Liver (tissue), 9 donors: Measurements from ENCODE around the gene TOP3A. TPM values are rescaled to one million over a fixed set of nuclear protein-coding genes. Genes with fewer than 3 reads are reported as not detected.

Experiments used
- DNase-seq: peaks from one replicate; pipeline ENCODE4 v3.0.0-alpha.2; 2017; ENCODE audit warnings: low spot score
- H3K27ac ChIP-seq, 2 donors: one replicate each; pipeline ENCODE4 v1.7.0; 2013; ENCODE audit warnings: inconsistent platforms in 2 of 2, low read length in 2 of 2, control low read depth in 1 of 2, low read depth in 1 of 2, mild to moderate bottlenecking in 1 of 2
- H3K27me3 ChIP-seq, 4 donors: one replicate each; pipeline versions ENCODE4 v1.6.1 to v1.7.0; 2013; ENCODE audit warnings: low read length in 3 of 4, inconsistent platforms in 1 of 4, mild to moderate bottlenecking in 1 of 4, moderate library complexity in 1 of 4; ENCODE audit not compliant: control insufficient read depth in 4 of 4, insufficient read depth in 4 of 4
- H3K36me3 ChIP-seq, 4 donors: one replicate each; pipeline versions ENCODE4 v1.6.1 to v1.7.0; 2013; ENCODE audit warnings: low read length in 3 of 4, mild to moderate bottlenecking in 3 of 4, low read depth in 1 of 4, moderate library complexity in 1 of 4; ENCODE audit not compliant: control insufficient read depth in 4 of 4, insufficient read depth in 3 of 4
- H3K4me1 ChIP-seq, 4 donors: one replicate each; pipeline versions ENCODE4 v1.6.1 to v1.7.0; 2013; ENCODE audit warnings: low read length in 3 of 4, mild to moderate bottlenecking in 3 of 4, moderate library complexity in 1 of 4; ENCODE audit not compliant: control insufficient read depth in 4 of 4, insufficient read depth in 4 of 4
- H3K4me3 ChIP-seq, 3 donors: one replicate each; pipeline versions ENCODE4 v1.6.1 to v1.7.0; 2013; ENCODE audit warnings: low read length in 3 of 3, control low read depth in 1 of 3, low read depth in 1 of 3, mild to moderate bottlenecking in 1 of 3
- H3K9ac ChIP-seq, 2 donors: one replicate each; pipeline ENCODE4 v1.7.0; 2013; ENCODE audit warnings: low read length in 2 of 2, mild to moderate bottlenecking in 2 of 2, moderate library complexity in 2 of 2, control low read depth in 1 of 2, low read depth in 1 of 2
- H3K9me3 ChIP-seq, 4 donors: one replicate each; pipeline versions ENCODE4 v1.6.1 to v1.7.0; 2013; ENCODE audit warnings: low read length in 3 of 4; ENCODE audit not compliant: control insufficient read depth in 4 of 4
- ATF3 ChIP-seq: IDR thresholded peaks from 2 replicates; pipeline ENCODE4 v1.6.1; 2016; ENCODE audit warnings: antibody characterized with exemption
- CTCF ChIP-seq: fragments of 150-350 bp; IDR thresholded peaks from 2 replicates; pipeline ENCODE4 v1.5.1; 2017; ENCODE audit warnings: improper control_type of control experiment, low read depth, low read length; ENCODE audit not compliant: missing input control
- EGR1 ChIP-seq, 2 donors: IDR thresholded peaks; 2 replicates each; pipeline ENCODE4 v1.6.1; 2016 to 2018; ENCODE audit warnings: antibody characterized with exemption in 2 of 2, low read depth in 2 of 2
- FOXA1 ChIP-seq: IDR thresholded peaks from 2 replicates; pipeline ENCODE4 v1.6.1; 2016; ENCODE audit warnings: antibody characterized with exemption
- GABPA ChIP-seq, 2 donors: IDR thresholded peaks in 1 of 2; conservative IDR thresholded peaks in 1 of 2; 2 replicates each; pipeline ENCODE4 v1.6.1; 2016; ENCODE audit warnings: antibody characterized with exemption in 2 of 2, mild to moderate bottlenecking in 1 of 2, moderate library complexity in 1 of 2
- HNF4A ChIP-seq, 2 donors: conservative IDR thresholded peaks; 2 replicates each; pipeline ENCODE4 v1.6.1; 2016; ENCODE audit warnings: antibody characterized with exemption in 2 of 2, mild to moderate bottlenecking in 2 of 2
- HNF4G ChIP-seq: IDR thresholded peaks from 2 replicates; pipeline ENCODE4 v1.6.1; 2016; ENCODE audit warnings: antibody characterized with exemption
- JUND ChIP-seq, 2 donors: IDR thresholded peaks; 2 replicates each; pipeline ENCODE4 v1.6.1; 2016; ENCODE audit warnings: antibody characterized with exemption in 2 of 2
- MAX ChIP-seq: IDR thresholded peaks from 2 replicates; pipeline ENCODE4 v1.6.1; 2016; ENCODE audit warnings: antibody characterized with exemption
- NR2F2 ChIP-seq: IDR thresholded peaks from 2 replicates; pipeline ENCODE4 v1.6.1; 2016; ENCODE audit warnings: antibody characterized with exemption
- RAD21 ChIP-seq, 2 donors: IDR thresholded peaks; 2 replicates each; pipeline ENCODE4 v1.6.1; 2016; ENCODE audit warnings: antibody characterized with exemption in 2 of 2, mild to moderate bottlenecking in 2 of 2
- REST ChIP-seq: IDR thresholded peaks from 2 replicates; pipeline ENCODE4 v1.6.1; 2016; ENCODE audit warnings: antibody characterized with exemption, mild to moderate bottlenecking
- RXRA ChIP-seq, 2 donors: IDR thresholded peaks; 2 replicates each; pipeline ENCODE4 v1.6.1; 2017 to 2018; ENCODE audit warnings: antibody characterized with exemption in 2 of 2, mild to moderate bottlenecking in 1 of 2
- SP1 ChIP-seq: IDR thresholded peaks from 2 replicates; pipeline ENCODE4 v1.6.1; 2018; ENCODE audit warnings: antibody characterized with exemption, mild to moderate bottlenecking
- TAF1 ChIP-seq: conservative IDR thresholded peaks from 2 replicates; pipeline ENCODE4 v1.6.1; 2016; ENCODE audit warnings: antibody characterized with exemption, mild to moderate bottlenecking
- YY1 ChIP-seq: IDR thresholded peaks from 2 replicates; pipeline ENCODE4 v1.6.1; 2016; ENCODE audit warnings: antibody characterized with exemption, mild to moderate bottlenecking
- ZBTB33 ChIP-seq: IDR thresholded peaks from 2 replicates; pipeline ENCODE4 v1.6.1; 2016; ENCODE audit warnings: antibody characterized with exemption
- WGBS: extraction: QIAGEN DNeasy Blood & Tissue Kit; methylation state at CpG from one replicate; pipeline ENCODE4 v1.1.7; 2013; 5-methylcytosine and 5-hydroxymethylcytosine counted together
- polyA plus RNA-seq, 2 donors: library from polyadenylated mRNA; stranded (reverse) in 1 of 2; unstranded in 1 of 2; fragments of 200-250 nt in 1 of 2; fragments of >200 nt in 1 of 2; fragmentation: Nextera tagmentation in 1 of 2; extraction: Ambion mirVana in 1 of 2; gene quantifications; one replicate each; pipeline versions ENCODE4 v1.2.1 to v1.2.3, GENCODE V29; 2013 to 2015
- total RNA-seq, 2 donors: library from RNA; depleted of rRNA; stranded (reverse); fragments of >200 nt; gene quantifications; one replicate each; pipeline ENCODE4 v1.2.3, GENCODE V29; 2014
- donor health status: healthy.
- donor health status: healthy.
- donor health status: healthy.
- donor health status: healthy.
- donor health status: healthy.

Gene TOP3A
- total and polyA plus RNA-seq, 4 donors: 6.6 to 37.5 (median 14.3) TPM

GRCh38 chr17:18256351-18256750, 58.4 kb downstream of the TOP3A start:
- Histone ChIP-seq H3K27ac (no peak overlapping the region), H3K9ac (no peak overlapping the region), H3K27me3 (no peaks in the 10 kb centered on the region), H3K4me3 (no peak overlapping the region), H3K4me1 (peaks cover 18 to 42% (median 26%) of the 10 kb centered on the region in 4 donors), H3K9me3 (no peaks in the 10 kb centered on the region), H3K36me3 (peaks cover 14 to 28% (median 27%) of the 10 kb centered on the region in 4 donors)
- 83% methylated on average over 11 of the region's 11 CpGs for WGBS
- no peak for TF ChIP-seq RXRA (IDR thresholded peaks at IDR 0.05)
- no peak for TF ChIP-seq HNF4G
- no peak for TF ChIP-seq ATF3
- TF ChIP-seq ZBTB33: no peak
- TF ChIP-seq HNF4A (conservative IDR thresholded peaks at IDR 0.05): no peak
- TF ChIP-seq FOXA1: no peak
- TF ChIP-seq JUND (IDR thresholded peaks at IDR 0.05): no peak
- no peak for DNase-seq

- peaks cover 14 to 40% (median 35%) of the 10 kb centered on the region in 4 donors for H3K36me3 ChIP-seq
- no peaks in the 10 kb centered on the region for H3K27me3 ChIP-seq
- no peak overlapping the region for H3K27ac ChIP-seq
- H3K9ac ChIP-seq: no peak overlapping the region
- WGBS: 97% methylated on average over 8 of the region's 8 CpGs
- DNase-seq: no peak
- no peak overlapping the region for H3K4me3 ChIP-seq
- no peaks in the 10 kb centered on the region for H3K9me3 ChIP-seq
- TF ChIP-seq SP1 (no peak), YY1 (no peak), TAF1 (no peak), ZBTB33 (no peak), RXRA (IDR thresholded peaks at IDR 0.05) (no peak), REST (no peak), HNF4A (conservative IDR thresholded peaks at IDR 0.05) (no peak), MAX (no peak), FOXA1 (no peak), GABPA (IDR thresholded peaks at IDR 0.05 in 1 of 2, conservative IDR thresholded peaks at IDR 0.05 in 1 of 2) (no peak), JUND (IDR thresholded peaks at IDR 0.05) (no peak), ATF3 (no peak), HNF4G (no peak), NR2F2 (no peak), RAD21 (IDR thresholded peaks at IDR 0.05) (no peak), EGR1 (IDR thresholded peaks at IDR 0.05; ENCODE audit: low read depth in 2 of 2) (no peak), CTCF (no peak)
- peaks cover 15 to 33% (median 19%) of the 10 kb centered on the region in 4 donors for H3K4me1 ChIP-seq
Observed at GRCh38 chr17:18254888-18255649, 59.7 kb downstream of the TOP3A start.
